HepG2 (cell line): ENCODE measurements around the gene ZFYVE26. TPM values are rescaled to one million over a fixed set of nuclear protein-coding genes. Genes with fewer than 3 reads are reported as not detected.

Experiments
- ATAC-seq: fragments of 200-7000 bp; cut with Tn5 transposase; 3 replicates; pipeline ENCODE4 v1.9.1; 2020; ENCODE audit warnings: mild to moderate bottlenecking, moderate library complexity
- BruUV-seq: library from RNA; stranded (reverse); fragments of 400-500 nt; replicated peaks from 2 replicates; lab custom pipeline; 2021; lab: Mats Ljungman, UMichigan
- CTCF ChIA-PET: fragments of 300-600 bp; formaldehyde crosslinking; extraction: SDS; loops from one replicate; lab custom pipeline; 2021; ENCODE audit warnings: low total read pairs, inconsistent platforms, low intra/inter-chr PET ratio; lab: Yijun Ruan, JAX
- POLR2A ChIA-PET: fragments of 350-600 bp; sonication (Branson Sonifier 250); formaldehyde crosslinking; loops from one replicate; lab custom pipeline; 2020; ENCODE audit warnings: antibody characterized with exemption, inconsistent platforms; lab: Yijun Ruan, JAX
- DNase-seq: peaks from one replicate; pipeline ENCODE4 v3.0.0-alpha.2; 2015; ENCODE audit warnings: low spot score
- FAIRE-seq: peaks from 3 replicates; lab custom pipeline; 2011; peaks lifted over from hg19 to GRCh38; lab: Jason Lieb, UNC
- H2AFZ ChIP-seq: one replicate; pipeline ENCODE4 v1.6.1; 2011; ENCODE audit warnings: low read length, inconsistent platforms
- H3K27ac ChIP-seq: fragments of 300-600 bp; 3 replicates; pipeline ENCODE4 v1.8.0; 2011; ENCODE audit warnings: mixed run types, mild to moderate bottlenecking, mixed read lengths, low read length, inconsistent platforms; ENCODE audit not compliant: insufficient read depth; ENCODE audit errors: extremely low read length
- H3K27me3 ChIP-seq, 2 experiments: fragments of 200-600 bp in 1 of 2; 2 replicates in 1 of 2; 3 replicates in 1 of 2; pipeline versions ENCODE4 v1.6.0 to v1.8.0; 2011; ENCODE audit warnings: low read length in 2 of 2, mild to moderate bottlenecking in 2 of 2, moderate library complexity in 2 of 2, inconsistent platforms in 1 of 2; ENCODE audit not compliant: insufficient read depth in 2 of 2, control insufficient read depth in 1 of 2
- H3K36me3 ChIP-seq, 2 experiments: fragments of 200-600 bp in 1 of 2; replicated peaks in 1 of 2; 2 replicates in 1 of 2; 3 replicates in 1 of 2; pipeline versions ENCODE4 v1.5.1 to v1.8.0; 2011; ENCODE audit warnings: low read length in 2 of 2, inconsistent platforms in 1 of 2; ENCODE audit not compliant: insufficient read depth in 2 of 2, control insufficient read depth in 1 of 2
- H3K4me1 ChIP-seq: 2 replicates; pipeline ENCODE4 v1.5.1; 2012; ENCODE audit warnings: low read length, inconsistent platforms; ENCODE audit not compliant: insufficient read depth
- H3K4me2 ChIP-seq: 2 replicates; pipeline ENCODE4 v1.6.0; 2011; ENCODE audit warnings: low read depth, low read length, inconsistent platforms
- H3K4me3 ChIP-seq, 3 experiments: fragments of 200-600 bp in 1 of 3; sonication (generic), shearing (Covaris generic) in 1 of 3; replicated peaks in 1 of 3; 2 replicates each; pipeline ENCODE4 v1.5.1; 2011 to 2016; ENCODE audit warnings: low read length in 3 of 3, inconsistent platforms in 2 of 3, low read depth in 2 of 3, mild to moderate bottlenecking in 2 of 3, control low read depth in 1 of 3, mixed read lengths in 1 of 3; ENCODE audit not compliant: insufficient read depth in 1 of 3
- H3K79me2 ChIP-seq: one replicate; pipeline ENCODE4 v1.6.1; 2011; ENCODE audit warnings: low read length, inconsistent platforms; ENCODE audit not compliant: insufficient read depth
- H3K9ac ChIP-seq: 2 replicates; pipeline ENCODE4 v1.6.0; 2011; ENCODE audit warnings: mild to moderate bottlenecking, low read depth, low read length, inconsistent platforms; ENCODE audit not compliant: insufficient read depth
- H3K9me3 ChIP-seq: 2 replicates; pipeline ENCODE4 v1.5.1; 2012; ENCODE audit warnings: mild to moderate bottlenecking, low read length
- H4K20me1 ChIP-seq: 2 replicates; pipeline ENCODE4 v1.6.0; 2011; ENCODE audit warnings: inconsistent platforms, mild to moderate bottlenecking, low read length, moderate library complexity; ENCODE audit not compliant: insufficient read depth
- JUN ChIP-seq: sonication (generic); formaldehyde crosslinking; IDR thresholded peaks from 2 replicates; pipeline ENCODE4 v1.4.0; 2020; ENCODE audit warnings: mild to moderate bottlenecking, missing genetic modification reagents
- LRRFIP1 ChIP-seq: sonication (generic); formaldehyde crosslinking; conservative IDR thresholded peaks from 2 replicates; pipeline ENCODE4 v1.4.0; 2020; ENCODE audit warnings: missing genetic modification reagents
- REXO4 ChIP-seq: sonication (generic); formaldehyde crosslinking; IDR thresholded peaks from 2 replicates; pipeline ENCODE4 v1.8.0; 2022; ENCODE audit warnings: missing genetic modification reagents, mild to moderate bottlenecking, borderline replicate concordance
- THAP11 ChIP-seq: IDR thresholded peaks from 2 replicates; pipeline ENCODE4 v1.6.1; 2016; ENCODE audit warnings: missing biosample characterization, missing genetic modification reagents
- YEATS2 ChIP-seq: sonication (generic); formaldehyde crosslinking; IDR thresholded peaks from 2 replicates; pipeline ENCODE4 v1.4.0; 2020; ENCODE audit warnings: missing genetic modification reagents, borderline replicate concordance
- ZNF10 ChIP-seq: sonication (generic); formaldehyde crosslinking; IDR thresholded peaks from 2 replicates; pipeline ENCODE4 v1.4.0; 2020; ENCODE audit warnings: mild to moderate bottlenecking, low read depth, missing genetic modification reagents, borderline replicate concordance
- ZNF274 ChIP-seq: sonication (generic); formaldehyde crosslinking; IDR thresholded peaks from 2 replicates; pipeline ENCODE4 v1.5.1; 2020; ENCODE audit warnings: mild to moderate bottlenecking, missing genetic modification reagents
- ZNF703 ChIP-seq: sonication (generic); formaldehyde crosslinking; IDR thresholded peaks from 2 replicates; pipeline ENCODE4 v1.5.1; 2020; ENCODE audit warnings: missing genetic modification reagents, mild to moderate bottlenecking, moderate library complexity, borderline replicate concordance
- ZSCAN12 ChIP-seq: sonication (generic); formaldehyde crosslinking; IDR thresholded peaks from 2 replicates; pipeline ENCODE4 v1.9.0; 2021; ENCODE audit warnings: mild to moderate bottlenecking, missing genetic modification reagents
- WGBS: methylation state at CpG from one replicate; pipeline ENCODE4 v1.1.6; 2017; ENCODE audit warnings: low lambda C conversion rate; 5-methylcytosine and 5-hydroxymethylcytosine counted together
- in situ Hi-C: cut with HindIII; loops from 2 replicates; pipeline ENCODE4 v1.10.0; 2017; ENCODE audit warnings: low pct_unique_long_range_greater_than_20kb; ENCODE audit not compliant: extremely low pct_ligation_motif_present
- intact Hi-C: fragments of 100-400 bp; cut with micrococcal nuclease; formaldehyde crosslinking; loops from one replicate; pipeline ENCODE4 v1.10.0; 2022; ENCODE audit not compliant: unreplicated experiment
- polyA plus RNA-seq, 8 experiments: library from polyadenylated mRNA; depleted of rRNA in 3 of 8; stranded (reverse) in 7 of 8; unstranded in 1 of 8; fragments of >200 nt; fragmentation: Illumina TruSeq in 4 of 8; extraction: Trizol in 4 of 8; gene quantifications; 2 replicates each; pipeline versions ENCODE4 v1.2.1 to v1.2.3, GENCODE V29; 2011 to 2016; ENCODE audit warnings: low read depth in 4 of 8, missing spikeins in 1 of 8, mixed read lengths in 1 of 8; ENCODE audit not compliant: insufficient read depth in 1 of 8
- total RNA-seq, 5 experiments: library from RNA; depleted of rRNA; stranded (reverse); fragments of >200 nt; fragmentation: Illumina TruSeq; extraction: Trizol; gene quantifications; 2 replicates each; pipeline ENCODE4 v1.2.3, GENCODE V29; 2016; ENCODE audit warnings: low read depth in 1 of 5

The ZFYVE26 gene
- total and polyA plus RNA-seq, 2 of the 13 experiments (the other 11 are each of a cell fraction or from before 2014, with no cell fraction given): 13.6 to 16.4 TPM

- intact Hi-C loops: no loop called here
- DNase-seq (no peak), FAIRE-seq (no peak), ATAC-seq (no peak)
- ChIA-PET POLR2A (no interaction called here), CTCF (no interaction called here)
- Histone ChIP-seq H3K4me1 (peaks cover 44% of the 10 kb centered on the region), H3K9ac (no peak overlapping the region), H3K4me2 (no peak overlapping the region), H3K79me2 (no peaks in the 10 kb centered on the region), H3K36me3 (no peaks in the 10 kb centered on the region), H3K9me3 (no peaks in the 10 kb centered on the region), H3K27ac (no peak overlapping the region), H2AFZ (no peak overlapping the region), H4K20me1 (no peaks in the 10 kb centered on the region), H3K27me3 (no peaks in the 10 kb centered on the region), H3K4me3 (no peak overlapping the region)
- BruUV-seq: no TSS peak
- in situ Hi-C loops: no loop called here
- TF ChIP-seq ZNF10 (CRISPR knock-in tag) (no peak), ZSCAN12 (CRISPR knock-in tag) (no peak), JUN (CRISPR knock-in tag) (no peak), REXO4 (no peak), ZNF274 (CRISPR knock-in tag) (no peak), ZNF703 (CRISPR knock-in tag) (no peak), THAP11 (CRISPR knock-in tag) (no peak), YEATS2 (no peak), LRRFIP1 (CRISPR knock-in tag) (no peak)
- WGBS: 94% methylated on average over 10 of the region's 10 CpGs
Observed at GRCh38 chr14:67735336-67736147, 80.8 kb downstream of the ZFYVE26 start.
